ENCODE results near the gene CD8A.
"Not testable (repeated sequence)": the region's sequence is repeated elsewhere in the genome, so short reads cannot be mapped to it uniquely, and the experiment has no call there.

The CD8A gene

GRCh38 chr2:86790676-86791572 lies at the start of gene CD8A:
Gene CD8A, minus strand, starts transcription at chr2:86790913. Its CDS starts 88 bp downstream, at chr2:86790825.
- peak; percentile 53 for DNase-seq (ENCODE audit: low spot score)

DNA sequence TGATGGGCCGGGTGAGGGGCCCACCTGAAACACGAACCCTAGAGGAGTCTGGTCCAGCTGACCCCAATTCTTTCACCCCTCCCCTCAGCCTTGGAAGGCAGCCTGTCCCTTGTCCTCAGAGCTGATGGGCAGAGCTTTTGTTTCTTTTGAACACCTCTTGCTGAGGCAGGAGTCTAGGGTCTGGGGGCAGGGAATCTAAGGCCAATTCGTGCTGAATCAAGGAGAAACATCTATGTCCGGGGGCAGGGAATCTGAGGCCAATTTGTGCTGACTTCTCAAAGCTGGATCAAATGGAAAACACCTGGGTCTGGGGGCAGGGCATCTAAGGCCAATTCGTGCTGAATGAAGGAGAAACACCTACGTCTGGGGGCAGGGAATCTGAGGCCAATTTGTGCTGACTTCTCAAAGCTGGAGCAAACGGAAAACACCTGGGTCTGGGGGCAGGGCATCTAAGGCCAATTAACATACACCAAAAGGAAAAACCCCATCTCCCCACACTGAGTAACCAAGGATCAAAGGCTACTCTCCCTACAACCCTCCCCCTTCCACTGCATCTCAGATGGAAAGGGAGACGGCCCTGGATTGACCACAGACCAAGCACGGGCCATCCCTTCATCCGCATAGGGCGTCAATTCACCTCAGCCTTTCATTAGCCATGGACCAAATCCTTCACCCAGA lies 49.3 kb upstream of the CD8A start:
- not testable (repeated sequence) for DNase-seq (ENCODE audit: low spot score)

More at GRCh38 chr2:86790676-86791572, at the start of gene CD8A:
- TF ChIP-seq, protein P1, sequence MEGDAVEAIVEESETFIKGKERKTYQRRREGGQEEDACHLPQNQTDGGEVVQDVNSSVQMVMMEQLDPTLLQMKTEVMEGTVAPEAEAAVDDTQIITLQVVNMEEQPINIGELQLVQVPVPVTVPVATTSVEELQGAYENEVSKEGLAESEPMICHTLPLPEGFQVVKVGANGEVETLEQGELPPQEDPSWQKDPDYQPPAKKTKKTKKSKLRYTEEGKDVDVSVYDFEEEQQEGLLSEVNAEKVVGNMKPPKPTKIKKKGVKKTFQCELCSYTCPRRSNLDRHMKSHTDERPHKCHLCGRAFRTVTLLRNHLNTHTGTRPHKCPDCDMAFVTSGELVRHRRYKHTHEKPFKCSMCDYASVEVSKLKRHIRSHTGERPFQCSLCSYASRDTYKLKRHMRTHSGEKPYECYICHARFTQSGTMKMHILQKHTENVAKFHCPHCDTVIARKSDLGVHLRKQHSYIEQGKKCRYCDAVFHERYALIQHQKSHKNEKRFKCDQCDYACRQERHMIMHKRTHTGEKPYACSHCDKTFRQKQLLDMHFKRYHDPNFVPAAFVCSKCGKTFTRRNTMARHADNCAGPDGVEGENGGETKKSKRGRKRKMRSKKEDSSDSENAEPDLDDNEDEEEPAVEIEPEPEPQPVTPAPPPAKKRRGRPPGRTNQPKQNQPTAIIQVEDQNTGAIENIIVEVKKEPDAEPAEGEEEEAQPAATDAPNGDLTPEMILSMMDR (IDR thresholded peaks at IDR 0.05; ENCODE audit: extremely low read depth, missing control alignments): no peak

DNA sequence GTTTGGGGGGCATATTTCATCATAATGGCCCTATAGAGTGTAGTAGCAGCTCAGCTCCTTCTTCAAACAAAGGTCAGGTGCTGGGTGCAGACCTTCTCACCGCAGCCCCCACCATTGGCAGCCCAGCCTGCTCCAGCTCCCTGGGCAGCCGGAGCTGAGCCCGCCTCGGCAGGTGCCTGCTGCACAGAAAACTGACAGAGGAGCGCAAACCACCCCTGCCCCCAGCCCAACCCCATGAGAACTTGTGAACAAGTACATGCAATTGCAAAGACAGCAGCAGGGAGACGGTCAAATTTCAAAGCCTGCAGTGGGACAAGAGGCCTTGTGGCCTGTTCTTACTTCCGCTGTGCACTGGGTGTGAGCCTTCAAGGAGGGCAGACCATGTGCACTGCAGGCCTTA lies 48.7 kb upstream of the CD8A start:
- not testable (repeated sequence) for DNase-seq (ENCODE audit: low spot score)

DNA sequence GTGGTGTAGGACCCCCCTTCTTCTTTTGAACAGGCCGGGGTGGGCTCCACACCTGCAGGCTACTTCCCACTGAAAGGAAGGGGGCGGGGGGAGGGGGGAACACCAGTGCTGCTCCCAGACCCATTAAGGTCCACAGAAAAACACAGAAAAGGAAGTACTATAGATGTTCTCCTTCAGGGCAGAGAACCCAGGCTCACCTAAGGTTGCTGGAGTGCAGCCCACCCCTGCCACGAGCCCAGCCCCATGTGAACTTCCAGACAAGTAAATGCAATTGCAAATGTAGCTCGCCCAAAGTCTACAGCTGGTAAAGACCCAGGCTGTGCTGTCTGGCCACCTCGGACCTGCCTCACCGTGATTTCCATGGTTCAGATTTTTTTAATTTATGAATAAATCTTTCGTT lies 47.0 kb upstream of the CD8A start:
- not testable (repeated sequence) for DNase-seq (ENCODE audit: low spot score)

DNA sequence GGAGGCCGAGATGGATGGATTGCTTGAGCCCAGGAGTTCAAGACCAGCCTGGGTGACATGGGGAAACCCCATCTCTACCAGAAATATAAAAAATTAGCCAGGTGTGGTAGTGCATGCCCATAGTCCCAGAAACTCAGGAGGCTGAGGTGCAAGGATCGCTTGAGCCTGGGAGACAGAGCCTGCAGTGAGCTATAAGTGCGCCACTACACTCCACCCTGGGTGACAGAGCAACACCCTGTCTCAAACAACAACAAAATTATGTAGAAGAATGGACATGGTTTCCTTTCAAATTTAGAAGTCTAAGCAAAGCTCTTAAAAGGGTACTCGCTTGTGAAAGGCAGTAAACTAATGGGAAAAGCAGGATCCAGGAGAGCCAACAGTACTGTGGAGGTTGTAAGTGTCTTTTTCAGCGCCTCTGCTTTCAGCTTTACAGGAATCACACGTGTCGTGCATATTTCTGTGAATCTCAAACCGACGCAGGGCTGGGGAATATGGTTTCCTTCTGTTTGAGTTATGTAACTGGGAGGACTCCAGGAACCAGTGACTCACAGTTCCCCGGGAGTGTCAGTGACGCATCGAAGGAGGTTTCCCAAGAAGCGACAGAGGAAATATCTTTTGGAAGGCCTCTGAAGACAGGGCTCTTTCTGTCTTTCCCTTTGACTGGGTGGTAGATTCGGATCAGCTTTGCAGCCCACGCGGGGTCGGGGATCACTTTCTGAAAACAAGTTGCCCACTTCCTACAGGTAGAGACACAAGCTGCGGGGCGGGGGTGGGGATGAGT lies 46.4 kb upstream of the CD8A start:
- DNase-seq (ENCODE audit: low spot score): not testable (repeated sequence)

DNA sequence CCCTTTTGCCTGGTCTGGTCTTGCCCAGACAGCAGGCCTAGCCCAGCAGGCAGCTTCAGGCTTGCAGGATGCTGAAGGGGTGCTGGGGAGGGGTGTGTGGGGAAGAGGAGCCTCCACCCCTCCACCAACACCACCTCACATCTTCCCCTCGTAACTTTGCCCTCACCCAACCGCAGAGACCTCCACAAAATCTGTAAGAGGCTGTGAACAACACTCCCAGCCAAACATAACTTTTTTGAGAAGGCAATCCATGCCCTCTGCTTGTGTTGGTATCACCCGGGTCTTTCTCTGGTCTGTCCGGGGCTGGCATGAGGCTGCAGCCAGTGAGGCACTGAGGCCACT lies 44.8 kb upstream of the CD8A start:
- not testable (repeated sequence) for DNase-seq (ENCODE audit: low spot score)

- TF ChIP-seq, protein P1 (IDR thresholded peaks at IDR 0.05; ENCODE audit: extremely low read depth, missing control alignments): no peak
- DNase-seq (ENCODE audit: low spot score): no peak
Observed at GRCh38 chr2:86833315-86833714, 42.6 kb upstream of the CD8A start.

GRCh38 chr2:86832334-86833096 lies 41.8 kb upstream of the CD8A start:
- DNase-seq (ENCODE audit: low spot score): no peak
- TF ChIP-seq, protein P1 (IDR thresholded peaks at IDR 0.05; ENCODE audit: extremely low read depth, missing control alignments): no peak

GRCh38 chr2:86831537-86831936 lies 40.8 kb upstream of the CD8A start:
- DNase-seq (ENCODE audit: low spot score): no peak
- TF ChIP-seq, protein P1 (IDR thresholded peaks at IDR 0.05; ENCODE audit: extremely low read depth, missing control alignments): no peak
